ENCODE data around the gene PTCHD1.

PTCHD1 gene

DNA sequence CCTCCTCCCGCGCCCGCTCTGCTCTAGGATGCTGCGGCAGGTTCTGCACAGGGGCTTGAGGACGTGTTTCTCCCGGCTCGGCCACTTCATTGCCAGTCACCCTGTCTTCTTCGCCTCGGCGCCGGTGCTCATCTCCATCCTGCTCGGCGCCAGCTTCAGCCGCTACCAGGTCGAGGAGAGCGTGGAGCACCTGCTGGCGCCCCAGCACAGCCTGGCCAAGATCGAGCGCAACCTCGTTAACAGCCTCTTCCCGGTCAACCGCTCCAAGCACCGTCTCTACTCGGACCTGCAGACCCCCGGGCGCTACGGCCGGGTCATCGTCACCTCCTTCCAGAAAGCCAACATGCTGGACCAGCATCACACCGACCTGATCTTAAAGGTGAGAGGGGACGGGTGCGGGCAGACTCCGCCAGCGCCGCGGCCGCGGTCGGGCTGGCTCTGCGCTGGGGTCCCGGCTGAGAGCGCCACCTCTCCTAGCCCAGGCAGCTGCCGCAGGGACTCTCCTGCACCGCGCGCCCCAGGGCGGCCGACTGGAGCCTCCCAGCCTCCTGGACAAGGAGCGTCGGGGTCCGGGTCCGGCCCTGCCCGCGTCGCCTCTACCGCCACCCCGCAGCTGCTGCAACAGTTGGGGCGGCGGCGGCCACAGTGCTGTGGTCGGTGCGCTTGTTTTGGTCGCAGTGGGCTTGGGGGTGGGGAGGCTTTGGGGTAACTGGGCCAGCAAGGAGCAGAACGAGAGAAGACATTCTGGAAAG is at the start of gene PTCHD1:
TSS of gene PTCHD1 (plus strand) at position 2 of the 752 bp plus-strand sequence. CDS start at position 29, 27 bp downstream.
- peak; percentile 13 for DNase-seq

DNA sequence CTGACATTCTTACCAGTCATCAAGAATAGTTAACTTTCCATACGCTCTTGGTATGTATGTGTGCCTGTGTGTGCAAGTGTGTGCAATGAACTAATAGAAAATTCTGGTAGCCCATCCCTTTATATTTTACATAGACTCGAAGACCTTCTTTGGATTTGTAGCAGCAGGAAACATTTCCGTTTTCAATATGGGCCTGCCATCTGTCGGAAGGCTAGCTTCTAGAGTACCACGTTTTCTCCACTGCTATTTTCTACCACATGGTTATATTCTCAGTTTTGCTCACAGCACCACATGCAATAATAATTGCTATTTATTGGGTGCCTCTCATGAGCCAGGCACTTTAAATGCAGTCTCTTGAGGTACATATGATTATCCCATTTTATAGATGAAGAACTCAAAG is 47.9 kb upstream of the PTCHD1 start:
- DNase-seq: no peak

DNA sequence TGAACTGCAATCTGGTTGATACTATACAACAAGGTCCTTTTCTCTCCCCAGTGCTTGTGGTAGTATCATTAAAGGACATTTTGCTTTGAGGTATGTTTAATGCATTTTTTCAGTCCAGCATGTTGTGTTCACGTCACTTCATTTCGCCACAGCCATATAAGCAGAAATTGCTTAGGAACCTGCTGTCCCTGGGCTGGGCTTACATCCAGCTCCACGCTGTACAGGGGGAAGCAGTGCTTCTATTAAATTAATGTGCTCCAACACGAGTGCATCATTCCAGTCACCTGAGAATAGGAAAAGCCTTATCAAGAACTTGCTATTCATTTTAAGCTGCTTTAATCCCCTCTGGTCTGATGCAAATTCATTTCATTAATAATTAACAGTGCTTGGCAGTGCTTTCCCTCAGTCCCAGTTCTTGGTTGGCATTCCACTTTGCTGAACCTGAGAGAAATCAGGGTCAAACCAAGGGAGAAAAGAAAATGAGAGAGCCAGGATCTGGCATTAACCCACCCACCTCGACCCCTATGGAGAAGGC is 47.4 kb upstream of the PTCHD1 start:
- DNase-seq: no peak

DNA sequence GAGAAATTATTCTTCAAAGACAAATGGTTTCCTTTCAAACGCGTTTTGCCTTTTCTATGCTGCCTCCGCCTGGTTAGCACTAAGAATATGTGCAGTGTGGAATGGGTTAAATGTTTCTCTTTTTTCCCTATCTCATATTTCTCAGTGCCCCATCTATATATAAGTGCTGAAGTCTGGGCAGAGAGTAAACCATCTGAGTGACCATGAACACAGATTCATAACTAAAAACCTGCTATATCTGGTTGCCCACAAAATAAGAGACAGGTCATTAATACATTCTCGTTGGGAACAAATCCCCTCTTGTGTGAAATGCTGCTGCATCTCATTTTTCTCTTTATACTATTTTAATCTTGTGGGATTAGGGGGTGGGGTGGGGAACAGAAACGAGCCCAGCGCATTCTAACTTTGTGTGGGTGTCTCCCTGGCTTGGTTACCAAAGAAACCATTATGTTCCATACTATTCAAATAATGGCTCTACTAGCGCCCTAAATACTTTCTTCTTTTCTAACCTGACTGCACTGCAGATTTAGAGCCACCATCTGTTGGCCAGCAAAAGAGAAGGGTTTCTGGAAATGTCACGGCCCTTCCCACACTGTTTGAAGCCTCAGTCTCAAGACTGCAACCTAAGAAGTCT is 42.2 kb upstream of the PTCHD1 start:
- no peak for DNase-seq

DNA sequence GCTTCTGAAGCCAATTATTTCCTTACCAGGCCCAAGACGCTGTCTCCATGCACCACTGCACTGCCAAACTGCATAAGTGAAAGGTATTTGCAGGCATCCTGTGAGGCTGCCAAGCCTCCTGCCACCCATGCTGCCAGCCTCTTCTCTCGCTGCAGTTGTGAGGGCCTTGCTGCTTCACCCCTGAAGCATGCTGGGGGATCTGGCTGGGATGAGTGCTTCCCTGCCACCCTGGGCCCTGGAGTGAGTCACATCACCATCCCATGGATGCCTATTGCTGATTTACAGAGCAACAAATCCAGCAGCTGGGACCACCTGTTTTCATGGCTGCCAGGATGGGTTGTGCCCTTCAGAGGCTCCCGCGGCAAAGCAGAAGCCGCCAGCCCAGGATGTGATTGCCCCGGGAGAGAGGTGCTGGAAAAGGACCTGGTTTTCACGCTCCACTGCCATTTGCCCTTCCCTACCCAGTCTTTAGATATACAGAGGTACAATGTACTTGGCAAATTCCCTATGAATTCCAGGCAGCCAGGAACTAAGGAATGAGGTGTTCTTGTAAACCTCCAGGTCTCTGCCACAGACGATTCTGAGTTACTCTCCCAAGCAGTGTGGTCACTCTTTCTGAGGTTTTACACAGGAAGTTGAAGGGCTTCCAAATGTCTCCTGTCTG is 41.5 kb upstream of the PTCHD1 start:
- no peak for DNase-seq

DNA sequence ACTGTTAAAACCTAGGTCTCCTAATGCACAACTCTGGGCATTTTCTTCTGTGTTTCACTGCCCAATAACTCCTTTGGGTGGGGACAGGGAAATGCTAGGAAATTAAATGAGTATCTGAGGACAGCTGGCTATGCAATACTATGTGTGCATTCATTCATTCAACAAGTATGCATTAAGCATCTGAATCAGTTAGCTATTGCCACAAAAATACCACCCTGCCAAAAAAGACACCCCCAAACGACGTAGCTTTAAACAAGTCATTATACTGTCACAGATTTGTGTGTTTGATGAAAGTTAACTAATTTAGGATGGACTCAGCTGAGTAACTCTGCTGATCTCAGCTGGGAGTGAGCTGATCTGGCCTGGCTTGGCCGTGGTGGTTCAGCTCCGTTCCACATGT is 29.8 kb upstream of the PTCHD1 start:
- no peak for DNase-seq

DNA sequence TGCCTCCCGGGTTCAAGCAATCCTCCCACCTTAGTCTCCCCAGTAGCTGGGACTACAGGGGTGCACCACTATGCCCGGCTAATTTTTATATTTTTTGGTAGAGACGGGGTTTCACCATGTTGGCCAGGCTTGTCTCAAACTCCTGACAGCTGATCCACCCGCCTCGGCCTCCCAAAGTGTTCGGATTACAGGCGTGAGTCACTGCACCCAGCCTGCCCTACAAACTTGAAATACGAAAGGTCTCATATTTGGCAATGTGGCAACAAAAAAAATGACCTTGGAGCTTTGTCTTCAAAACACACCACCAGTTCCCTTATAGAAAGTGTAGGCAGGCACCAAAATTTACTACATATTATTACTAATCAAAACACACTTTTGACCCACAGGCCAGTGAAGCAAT is 22.9 kb upstream of the PTCHD1 start:
- DNase-seq: no peak

DNA sequence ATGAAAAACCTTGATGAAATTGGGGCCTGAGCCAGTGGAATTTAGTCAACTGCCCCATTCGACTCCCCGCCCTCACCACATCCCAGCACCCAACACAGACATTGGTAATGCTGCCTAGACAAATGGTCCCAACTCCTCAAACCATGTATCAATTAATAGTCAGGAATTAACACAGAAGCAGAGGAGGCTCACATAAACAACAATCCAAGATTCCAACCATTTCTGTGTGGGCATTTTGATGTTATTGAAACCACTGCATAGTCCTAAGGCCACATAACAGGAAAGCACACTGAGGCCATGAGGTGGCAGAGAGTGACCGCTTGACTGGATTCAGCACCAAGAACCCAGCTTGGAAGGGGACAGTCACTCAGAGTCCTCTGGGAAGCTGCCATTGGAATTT is 22.5 kb upstream of the PTCHD1 start:
- DNase-seq: no peak

DNA sequence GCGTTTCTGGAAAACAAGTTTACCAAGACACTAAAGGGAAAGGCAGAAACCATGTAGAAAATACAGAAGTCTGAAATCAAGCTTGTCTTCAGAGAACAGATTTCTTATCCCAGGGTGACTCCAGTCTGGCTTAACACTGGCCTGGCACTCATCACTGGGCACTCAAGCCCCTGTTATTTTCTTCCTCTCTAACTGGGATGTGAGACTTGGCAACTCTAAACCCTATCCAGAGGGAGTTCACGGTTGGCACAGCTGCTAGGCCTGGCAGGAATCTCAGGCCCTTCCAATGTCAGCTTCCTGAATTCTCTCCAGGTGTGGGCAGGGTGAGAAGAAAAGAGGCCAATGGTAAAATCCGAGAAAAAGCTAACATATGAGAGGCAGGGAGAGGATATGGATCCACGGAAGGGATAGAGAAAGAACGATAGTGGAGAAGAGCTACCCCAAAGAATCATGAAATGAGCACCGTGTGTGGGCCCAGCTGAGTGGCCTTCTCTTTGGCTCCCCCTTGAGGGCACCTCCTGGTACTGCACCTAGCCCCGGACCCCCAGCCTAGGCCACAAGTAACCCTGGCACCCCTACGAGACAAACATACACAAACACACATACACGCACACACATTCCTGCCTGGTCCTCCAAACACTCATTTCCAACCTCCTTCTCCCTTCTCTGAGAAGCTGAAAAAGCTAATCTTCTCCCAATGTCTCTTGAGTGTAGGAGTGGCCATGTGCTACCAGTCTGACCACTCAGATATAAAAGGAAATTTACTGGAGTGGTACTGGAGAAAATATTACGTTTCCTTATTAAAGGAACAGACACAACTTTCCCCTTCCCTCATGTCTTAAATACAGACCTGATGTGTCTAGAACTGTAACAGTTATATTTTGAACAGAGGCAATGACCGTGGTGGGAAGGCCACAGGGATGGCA is 16.6 kb upstream of the PTCHD1 start:
- DNase-seq: peak; percentile 6

DNA sequence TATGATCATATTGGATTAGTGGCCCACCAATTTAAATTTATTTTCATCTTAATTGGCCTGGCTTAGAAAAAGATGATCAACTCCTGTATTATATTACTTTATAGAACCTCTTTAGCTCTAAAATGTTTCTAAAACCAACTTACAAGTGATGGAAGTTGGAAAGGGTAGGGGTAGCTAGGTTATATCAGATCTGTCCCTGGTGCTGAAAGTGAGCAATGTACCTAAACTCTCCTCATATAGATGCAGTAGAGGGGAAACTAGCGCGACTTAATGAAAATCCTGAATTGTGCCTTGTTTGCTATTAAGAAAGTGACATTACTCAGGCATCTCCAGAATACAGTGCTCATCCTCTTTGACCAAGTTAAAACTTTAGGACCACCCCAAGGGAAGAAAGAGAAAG is 7.5 kb upstream of the PTCHD1 start:
- no peak for DNase-seq

DNA sequence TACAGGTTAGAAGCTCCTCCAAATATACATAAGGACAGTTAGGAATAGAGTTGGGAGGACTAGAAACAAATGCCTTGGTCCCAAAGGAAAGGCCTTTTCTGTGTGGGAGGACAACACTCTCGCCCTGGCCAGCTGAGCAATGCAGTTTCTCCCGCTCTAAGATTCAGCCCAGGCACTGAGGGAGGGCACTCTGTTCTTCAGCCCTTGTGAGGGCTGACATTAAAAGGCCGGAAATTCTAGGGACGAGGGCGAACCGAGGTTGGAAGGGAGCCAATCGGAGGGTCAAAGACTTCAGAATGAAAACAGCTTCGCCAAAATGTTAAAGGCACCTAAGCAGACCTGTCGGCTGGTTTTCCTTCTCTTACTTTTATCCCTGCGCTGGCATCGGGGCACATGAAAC is 2.9 kb upstream of the PTCHD1 start:
- DNase-seq: no peak

DNA sequence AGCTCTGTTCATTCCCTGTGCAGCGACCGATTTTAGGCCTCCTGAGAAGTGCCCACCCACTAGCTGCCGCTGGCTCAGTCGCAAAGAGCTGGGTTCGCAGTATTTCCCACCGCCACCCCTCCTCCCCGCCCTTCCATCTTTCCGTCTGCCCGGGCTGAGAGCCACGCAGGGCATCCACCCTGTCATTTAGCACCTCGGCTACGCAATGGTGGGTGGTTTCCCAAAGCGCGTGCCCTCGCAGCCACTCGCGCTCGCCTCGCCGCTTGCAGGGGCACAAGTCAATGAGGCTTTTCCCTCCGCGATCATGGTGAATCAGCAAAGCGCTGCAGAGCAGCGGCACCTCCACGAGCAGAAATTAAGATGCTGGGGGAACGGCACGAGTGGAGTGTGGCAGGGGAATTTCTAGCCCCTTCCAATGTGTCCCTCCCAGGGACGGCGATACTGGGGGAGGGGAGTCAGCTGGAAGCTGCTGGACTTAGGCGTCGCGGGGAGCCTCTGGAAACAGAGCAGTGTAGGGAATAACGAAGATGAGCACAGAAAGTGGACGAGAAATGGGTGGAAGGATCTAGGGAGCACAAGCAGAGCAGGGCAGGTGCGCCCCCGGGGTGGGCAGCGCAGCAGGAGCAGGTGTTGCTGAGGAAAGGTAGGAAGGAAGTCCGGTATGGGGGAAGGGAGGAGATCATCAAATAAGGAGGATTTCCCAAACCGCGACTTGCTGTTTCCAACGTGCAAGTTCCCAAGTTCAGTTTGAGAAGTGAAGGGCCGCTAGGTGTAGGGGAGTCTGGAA is 2.4 kb upstream of the PTCHD1 start:
- peak; percentile 25 for DNase-seq

DNA sequence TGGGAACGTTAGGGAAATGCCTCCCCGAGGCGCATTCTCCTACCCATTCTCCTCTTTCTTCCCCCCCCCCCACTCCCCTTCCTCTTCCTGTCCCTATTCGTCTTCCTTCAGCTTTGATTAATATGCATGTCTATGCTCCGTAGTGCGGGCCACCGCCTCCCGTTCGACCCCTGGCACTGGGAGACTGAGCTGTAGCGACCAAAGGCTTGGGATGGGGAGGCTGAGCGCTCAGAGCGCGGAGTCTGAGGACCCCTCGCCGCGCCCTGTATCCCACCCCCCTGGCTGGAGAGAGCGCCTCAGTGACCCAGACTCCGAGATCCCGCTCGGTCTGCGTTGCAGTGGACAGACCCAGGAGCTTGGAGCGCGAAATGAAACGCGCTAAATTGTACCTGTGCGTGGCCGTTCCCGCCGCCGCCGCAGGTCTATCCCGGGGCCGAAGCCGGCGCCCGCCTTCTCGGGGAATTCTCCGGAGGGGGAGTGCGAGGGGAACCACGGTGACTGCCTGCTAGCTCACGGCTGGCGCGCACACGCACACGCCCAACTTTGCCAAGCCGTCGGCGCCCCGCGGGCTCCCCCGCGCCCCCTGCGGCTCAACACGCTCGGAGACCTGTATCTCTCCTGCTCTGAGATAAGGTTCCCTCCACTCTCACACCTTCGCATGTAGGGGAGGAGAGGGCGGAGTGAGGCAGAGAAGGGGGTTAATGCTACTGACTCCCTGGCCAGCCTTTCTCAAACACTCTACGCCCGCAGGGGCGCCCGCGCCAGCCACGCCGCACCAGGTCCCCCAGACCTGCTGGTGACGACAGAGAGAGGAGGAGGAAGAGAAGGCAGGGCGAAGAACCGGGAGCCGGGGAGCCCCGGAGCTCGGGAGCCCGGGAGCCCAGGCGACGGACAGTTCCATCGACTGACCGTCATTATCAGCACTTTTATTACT is 1.5 kb upstream of the PTCHD1 start:
- peak; percentile 34 for DNase-seq

DNA sequence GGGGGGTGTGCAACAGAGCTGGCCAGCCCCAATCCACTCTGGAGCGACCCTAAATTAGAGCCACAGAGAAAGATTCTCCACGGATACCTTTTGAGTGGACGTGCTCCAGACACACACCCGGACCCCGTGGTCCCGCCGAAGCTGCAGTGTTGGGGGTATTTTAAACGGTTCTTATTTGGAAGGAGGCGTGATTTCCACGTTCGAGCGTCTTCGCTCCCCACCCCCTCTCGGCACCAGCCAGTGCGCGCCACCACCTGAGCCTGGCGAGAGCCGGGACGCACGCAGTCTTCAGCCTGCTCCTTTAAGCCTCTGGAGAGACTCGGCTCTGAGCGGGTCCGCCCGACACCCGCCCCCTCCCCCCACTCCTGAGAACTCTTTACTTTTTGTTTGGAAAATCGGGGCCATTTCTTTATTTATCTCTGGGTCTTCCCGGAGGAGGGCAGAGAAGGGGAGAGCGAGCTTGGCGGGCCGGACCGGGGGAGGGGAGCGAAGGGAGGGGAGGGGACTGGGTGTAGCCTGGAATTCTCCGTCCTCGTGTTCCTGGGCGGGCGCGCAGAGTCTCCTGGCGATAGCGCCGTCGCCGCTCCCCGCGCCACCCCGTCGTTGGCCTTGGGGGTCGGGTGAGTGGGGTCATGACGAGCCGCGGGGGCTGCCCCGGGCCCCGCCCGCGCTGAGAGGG is 668 bp upstream of the PTCHD1 start:
- DNase-seq: peak; percentile 29

DNA sequence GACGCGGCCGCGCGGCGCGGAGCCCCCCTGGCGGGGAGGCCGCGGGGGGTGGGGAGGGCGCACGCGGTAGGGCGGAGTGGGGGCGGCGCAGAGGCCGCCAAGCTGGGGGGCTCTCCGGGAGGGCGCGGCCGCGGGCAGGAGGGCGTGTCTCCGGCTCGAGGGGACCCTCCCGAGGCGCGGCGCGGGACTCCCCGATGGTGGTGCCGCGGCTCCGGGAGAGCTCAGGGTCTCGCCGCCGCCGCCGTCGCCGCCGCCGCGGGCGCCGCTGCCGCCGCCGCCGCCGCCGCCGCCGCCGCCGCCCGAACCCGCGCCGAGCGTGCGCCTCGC is 165 bp upstream of the PTCHD1 start:
- no peak for DNase-seq

DNA sequence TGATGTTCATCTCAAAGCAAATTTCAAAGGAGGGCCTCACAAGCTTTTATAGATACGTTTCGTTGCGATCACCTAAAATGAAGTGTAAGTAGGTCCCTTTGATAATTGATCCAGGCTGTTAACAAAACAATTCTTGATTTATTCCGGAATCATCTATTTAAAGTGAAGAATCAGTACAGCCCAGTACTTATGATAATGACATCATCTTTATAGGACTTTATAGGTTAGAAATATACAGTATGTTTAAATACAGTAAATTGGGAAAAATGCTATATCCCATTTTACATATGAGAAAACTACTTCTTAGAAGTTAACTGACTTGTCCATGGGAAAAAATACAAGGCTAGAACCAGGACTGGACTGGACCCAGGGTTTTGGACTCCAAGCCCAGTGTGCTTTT is 3.7 kb downstream of the PTCHD1 start:
- DNase-seq: no peak

DNA sequence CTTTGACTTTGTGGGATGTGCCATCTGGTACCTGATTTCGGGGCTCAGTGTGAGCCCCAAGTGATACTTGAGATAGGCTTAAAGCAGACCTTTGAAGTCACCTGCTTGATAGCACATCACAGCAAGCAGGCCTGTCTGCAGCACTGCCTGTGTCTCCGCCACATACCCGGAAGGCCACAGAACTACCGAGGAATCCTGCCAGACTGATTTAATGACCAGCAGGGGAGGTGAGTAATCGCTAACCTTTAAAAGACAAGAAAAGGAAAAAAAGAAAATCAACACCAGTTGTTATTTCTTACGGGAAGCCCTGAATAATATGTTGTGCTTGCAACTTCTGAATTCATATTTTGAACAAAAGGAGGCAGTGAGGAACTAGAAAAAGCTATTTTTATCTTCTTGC is 6.8 kb downstream of the PTCHD1 start:
- DNase-seq: no peak

DNA sequence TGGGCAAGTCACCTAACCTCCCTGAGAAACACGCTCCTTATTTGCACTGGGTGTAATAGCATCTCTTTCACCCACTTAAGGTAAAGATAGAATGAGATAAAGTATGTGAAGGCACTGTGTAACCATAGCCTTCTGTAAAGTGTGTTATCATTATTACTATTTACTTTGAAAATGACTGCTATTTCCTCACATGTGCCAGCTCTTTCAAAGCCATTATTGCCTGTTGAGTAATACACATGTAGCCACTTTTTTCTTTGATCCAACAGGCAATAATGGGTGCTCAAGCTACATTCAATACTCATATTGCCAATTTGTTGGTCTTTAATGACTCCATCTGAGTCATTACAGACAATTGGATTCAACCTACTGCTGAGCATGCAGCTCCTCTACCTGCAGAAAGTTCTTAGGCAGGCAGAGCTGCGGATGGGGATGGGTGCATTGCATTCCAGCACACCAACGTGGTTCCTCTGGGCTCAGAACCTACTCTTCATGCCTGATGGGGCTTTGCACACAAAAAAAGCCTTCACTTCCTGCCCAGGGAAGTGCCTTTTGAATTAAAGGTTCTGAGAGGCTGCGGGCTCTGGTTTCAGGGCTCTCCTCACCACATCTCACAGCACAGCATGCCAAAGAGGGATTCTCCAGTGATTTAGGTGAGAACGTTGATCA is 9.7 kb downstream of the PTCHD1 start:
- peak; percentile 54 for DNase-seq

DNA sequence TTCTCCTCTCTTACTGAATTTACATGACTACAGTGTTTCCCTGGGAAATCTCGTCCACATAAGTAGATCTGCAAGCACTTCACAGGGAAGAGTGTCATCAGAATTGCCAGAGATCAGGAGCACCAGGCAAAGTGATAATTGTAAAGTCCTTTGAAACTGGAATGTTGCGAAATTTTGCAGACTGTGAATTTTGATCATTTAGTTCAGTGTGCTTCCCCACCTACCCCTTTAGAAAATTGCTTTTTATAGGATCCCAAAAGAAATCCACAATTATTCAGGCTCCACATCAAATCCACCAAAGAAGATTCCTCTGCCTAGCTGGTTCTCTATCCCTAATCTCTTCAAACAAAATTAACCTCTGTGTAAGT is 10.2 kb downstream of the PTCHD1 start:
- DNase-seq: no peak

DNA sequence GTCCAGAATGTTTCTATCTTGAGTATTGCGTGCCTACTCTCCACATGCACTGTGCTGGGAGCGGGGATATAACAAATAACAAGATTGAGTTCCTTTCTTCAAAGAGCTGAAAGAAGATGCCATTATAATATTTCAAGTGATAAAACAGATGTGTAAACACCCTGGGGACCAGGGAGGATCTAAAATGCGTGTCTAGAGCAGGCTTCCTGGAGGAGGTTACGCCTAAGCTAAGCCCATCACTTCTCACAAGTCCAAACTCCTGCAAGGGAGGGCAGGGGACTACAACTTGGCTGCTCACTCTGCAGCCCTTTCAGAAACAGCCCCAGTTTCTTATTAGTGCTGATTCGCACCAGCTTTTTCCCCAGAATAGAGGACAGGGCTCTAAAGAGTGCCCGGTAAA is 21.5 kb downstream of the PTCHD1 start:
- no peak for DNase-seq

All from NCI-H748 treated with DMSO at 0.1 percent for 48 hours (cell line).